Stimulated activated naive B cell treated with anti-CD40 and anti-IgM and Interleukin-4, amounts not matched to agents 10 μg/mL and 1 μg/mL and 100 μg/mL, for 72 hours (primary cell): ENCODE results near the gene SLC4A2.
A peak's percentile ranks its signal among the peaks of the same experiment; 100 is the strongest.
"Not testable (repeated sequence)": the region's sequence is repeated elsewhere in the genome, so short reads cannot be mapped to it uniquely, and the experiment has no call there.

ENCODE experiments used
- ATAC-seq, 2 donors: fragments of 150-1000 bp; cut with Tn5 transposase; replicated peaks; 2 replicates each; pipeline ENCODE4 v1.10.0; 2021; ENCODE audit warnings: moderate library complexity in 1 of 2
- DNase-seq: peaks from one replicate; pipeline ENCODE4 v3.0.0; 2021
- H3K27ac Mint-ChIP-seq: one replicate; pipeline ENCODE4 v1.8.0; 2022; ENCODE audit warnings: mild to moderate bottlenecking, mixed read lengths
- H3K27me3 Mint-ChIP-seq, 2 donors: one replicate each; pipeline ENCODE4 v1.8.0; 2022; ENCODE audit warnings: mixed read lengths in 2 of 2
- H3K36me3 Mint-ChIP-seq, 2 donors: one replicate each; pipeline ENCODE4 v1.8.0; 2022; ENCODE audit warnings: mixed read lengths in 2 of 2, mild to moderate bottlenecking in 1 of 2
- H3K4me1 Mint-ChIP-seq, 2 donors: one replicate each; pipeline ENCODE4 v1.8.0; 2022; ENCODE audit warnings: mixed read lengths in 2 of 2, mild to moderate bottlenecking in 1 of 2
- H3K4me3 Mint-ChIP-seq, 2 donors: one replicate each; pipeline ENCODE4 v1.8.0; 2022; ENCODE audit warnings: mild to moderate bottlenecking in 2 of 2, mixed read lengths in 2 of 2, moderate library complexity in 1 of 2
- H3K9me3 Mint-ChIP-seq, 2 donors: one replicate each; pipeline ENCODE4 v1.8.0; 2022; ENCODE audit warnings: mixed read lengths in 2 of 2, mild to moderate bottlenecking in 1 of 2

SLC4A2 gene

DNA sequence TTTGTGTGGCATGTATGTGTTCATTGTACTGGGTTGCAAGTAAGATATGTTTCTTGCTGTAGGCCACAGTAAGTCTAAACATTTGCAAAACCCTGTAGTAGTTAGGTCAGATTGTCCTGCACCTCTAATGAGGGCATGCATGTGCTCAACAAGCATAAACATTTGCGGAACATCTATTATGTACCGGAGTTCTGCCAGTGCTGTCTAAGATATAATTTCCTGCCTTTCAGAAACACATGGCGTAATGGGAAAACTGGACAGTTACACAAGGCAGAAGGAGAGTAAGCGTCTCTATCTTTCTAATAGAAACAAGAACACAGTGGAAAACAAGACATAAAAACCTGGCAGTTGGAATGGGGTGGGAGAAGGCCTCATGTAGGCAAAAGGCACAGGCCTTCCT, 28.4 kb upstream of the SLC4A2 start:
- H3K27ac Mint-ChIP-seq, result no peak overlapping the region

DNA sequence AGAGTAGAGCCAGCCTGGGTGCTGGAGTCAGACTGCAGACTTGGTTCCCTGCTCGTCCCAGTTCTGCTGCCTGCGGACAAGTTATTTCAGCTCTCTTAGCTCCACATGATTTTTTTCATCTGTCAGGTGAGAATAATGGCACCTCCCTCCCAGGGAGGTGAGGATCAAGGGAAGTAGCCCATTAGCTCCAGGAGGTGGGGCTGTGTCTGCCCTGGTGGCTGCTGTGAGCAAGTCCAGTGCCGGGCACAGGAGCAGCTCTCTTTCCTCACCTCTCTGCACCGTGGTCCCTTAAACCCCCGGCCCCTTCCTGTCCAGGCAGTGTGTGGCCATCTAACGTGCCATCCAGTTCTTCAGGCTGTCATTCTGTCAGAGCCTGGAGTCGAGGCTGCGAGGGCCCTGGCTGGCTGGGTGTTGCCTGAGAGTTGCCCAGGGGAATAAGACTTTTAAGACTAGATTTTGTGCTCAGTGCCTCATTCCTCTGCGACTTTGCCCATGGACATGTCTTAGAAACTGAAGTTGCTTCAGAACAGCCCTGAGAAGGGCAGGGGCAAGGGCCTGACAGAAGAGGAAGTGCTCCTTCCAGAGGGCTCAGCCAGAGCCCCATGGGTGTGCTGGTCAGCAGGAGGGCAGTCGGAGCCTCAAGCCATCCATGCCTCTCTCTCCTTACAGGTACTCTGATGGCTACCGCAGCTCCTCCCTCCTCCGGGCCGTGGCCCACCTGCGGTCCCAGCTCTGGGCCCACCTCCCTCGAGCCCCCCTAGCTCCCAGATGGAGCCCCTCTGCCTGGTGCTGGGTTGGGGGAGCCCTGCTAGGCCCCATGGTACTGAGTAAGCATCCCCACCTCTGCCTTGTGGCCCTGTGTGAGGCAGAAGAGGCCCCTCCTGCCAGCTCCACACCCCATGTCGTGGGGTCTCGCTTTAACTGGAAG, 26.2 kb upstream of the SLC4A2 start:
- H3K4me3 Mint-ChIP-seq, result no peak overlapping the region
- H3K9me3 Mint-ChIP-seq, result no peaks in the 10 kb centered on the region
- no peak overlapping the region for H3K27ac Mint-ChIP-seq
- no peak for ATAC-seq
- peaks cover 12 to 20% of the 10 kb centered on the region in 2 donors for H3K4me1 Mint-ChIP-seq
- H3K36me3 Mint-ChIP-seq, result peaks cover 24 to 31% of the 10 kb centered on the region in 2 donors
- DNase-seq, result no peak
- no peaks in the 10 kb centered on the region for H3K27me3 Mint-ChIP-seq

More for the DNA sequence above, 28.4 kb upstream of the SLC4A2 start:
- H3K27me3 Mint-ChIP-seq, result no peaks in the 10 kb centered on the region
- DNase-seq (no peak), ATAC-seq (no peak)
- H3K9me3 Mint-ChIP-seq, result no peaks in the 10 kb centered on the region
- peaks cover 15 to 19% of the 10 kb centered on the region in 2 donors for H3K36me3 Mint-ChIP-seq
- peaks cover 17 to 29% of the 10 kb centered on the region in 2 donors for H3K4me1 Mint-ChIP-seq
- no peak overlapping the region for H3K4me3 Mint-ChIP-seq

DNA sequence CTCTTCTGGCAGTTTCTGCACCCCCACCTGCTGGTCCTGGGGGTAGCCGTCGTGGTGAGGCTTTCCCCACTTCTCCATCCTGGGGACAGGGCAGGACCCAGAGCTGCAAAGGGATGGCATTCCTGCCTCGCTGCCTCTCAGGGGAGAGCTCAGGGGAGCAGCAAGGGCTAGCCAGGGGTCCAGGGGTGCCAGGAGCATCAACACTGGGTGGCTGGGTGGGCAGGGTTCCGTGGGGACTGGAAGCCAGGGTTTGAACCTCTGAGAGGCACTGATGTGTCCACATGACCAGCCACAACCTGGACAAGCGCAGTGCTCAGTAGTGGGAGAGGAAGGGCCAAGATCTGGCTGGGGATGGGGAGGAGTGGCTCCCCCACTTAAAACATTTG, 25.5 kb upstream of the SLC4A2 start:
- DNase-seq, result no peak
- no peaks in the 10 kb centered on the region for H3K27me3 Mint-ChIP-seq
- no peak overlapping the region for H3K4me3 Mint-ChIP-seq
- H3K4me1 Mint-ChIP-seq, result peaks cover 14 to 22% of the 10 kb centered on the region in 2 donors
- peaks cover 25 to 31% of the 10 kb centered on the region in 2 donors for H3K36me3 Mint-ChIP-seq
- no peak for ATAC-seq
- no peak overlapping the region for H3K27ac Mint-ChIP-seq
- no peaks in the 10 kb centered on the region for H3K9me3 Mint-ChIP-seq

DNA sequence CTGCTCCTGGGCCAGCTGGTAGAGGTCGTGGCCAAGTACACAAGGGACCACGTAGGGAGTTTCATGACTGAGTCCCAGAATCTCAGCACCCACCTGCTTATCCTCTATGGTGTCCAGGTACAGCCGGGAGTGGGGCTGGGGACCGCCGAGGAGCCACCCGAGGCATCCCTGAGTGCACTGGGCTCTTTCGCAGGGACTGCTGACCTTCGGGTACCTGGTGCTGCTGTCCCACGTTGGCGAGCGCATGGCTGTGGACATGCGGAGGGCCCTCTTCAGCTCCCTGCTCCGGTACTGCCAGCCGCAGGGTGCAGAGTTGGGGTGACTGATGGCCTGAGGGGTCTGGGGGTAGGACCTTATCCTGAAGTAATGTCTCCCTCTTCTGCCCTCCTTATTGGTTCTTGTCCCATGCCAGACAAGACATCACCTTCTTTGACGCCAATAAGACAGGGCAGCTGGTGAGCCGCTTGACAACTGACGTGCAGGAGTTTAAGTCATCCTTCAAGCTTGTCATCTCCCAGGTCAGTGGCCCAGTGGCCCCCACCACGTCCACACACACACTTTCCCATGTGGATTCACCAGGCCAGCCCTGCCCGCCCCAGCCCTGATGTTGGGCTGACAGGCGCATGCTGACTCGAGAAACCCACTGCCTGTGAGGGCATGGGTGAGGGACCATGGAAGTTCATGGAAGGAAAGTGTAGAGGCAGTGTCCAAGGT, 24.9 kb upstream of the SLC4A2 start:
- Mint-ChIP-seq H3K9me3 (no peaks in the 10 kb centered on the region), H3K27ac (no peak overlapping the region), H3K4me1 (peaks cover 14 to 22% of the 10 kb centered on the region in 2 donors), H3K27me3 (no peaks in the 10 kb centered on the region), H3K36me3 (peaks cover 26 to 33% of the 10 kb centered on the region in 2 donors), H3K4me3 (no peak overlapping the region)
- ATAC-seq, result no peak
- no peak for DNase-seq

DNA sequence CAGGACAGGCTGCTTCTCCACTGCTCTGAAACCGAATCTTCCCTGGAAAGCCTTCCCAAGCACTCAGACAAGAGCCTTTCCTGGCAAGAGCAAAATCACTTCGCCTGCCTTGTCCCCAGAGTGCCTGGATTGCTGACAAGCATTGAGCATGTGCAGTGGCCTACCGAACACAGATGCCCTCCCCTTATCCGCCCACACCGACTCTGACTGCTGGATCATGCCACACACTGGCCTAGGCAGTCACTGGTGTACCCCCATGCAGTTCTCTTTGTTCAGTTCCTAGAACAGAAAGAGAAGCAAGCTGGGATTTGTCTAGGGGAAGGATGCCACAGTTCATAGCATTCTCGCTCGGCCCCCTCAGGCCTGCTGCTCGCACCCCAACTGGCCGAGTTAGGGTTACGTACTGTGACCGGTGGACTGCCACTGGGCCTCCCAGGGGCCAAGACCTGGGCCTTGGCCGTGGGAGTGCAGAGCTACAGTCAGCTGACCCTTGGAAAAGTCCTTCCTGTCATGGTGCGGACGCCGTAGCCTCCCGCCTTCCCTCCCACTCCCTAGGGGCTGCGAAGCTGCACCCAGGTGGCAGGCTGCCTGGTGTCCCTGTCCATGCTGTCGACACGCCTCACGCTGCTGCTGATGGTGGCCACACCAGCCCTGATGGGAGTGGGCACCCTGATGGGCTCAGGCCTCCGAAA, 24.2 kb upstream of the SLC4A2 start:
- H3K27ac Mint-ChIP-seq, result no peak overlapping the region
- H3K4me3 Mint-ChIP-seq, result no peak overlapping the region
- peaks cover 29% of the 10 kb centered on the region in 2 donors for H3K36me3 Mint-ChIP-seq
- DNase-seq (no peak), ATAC-seq (no peak)
- no peaks in the 10 kb centered on the region for H3K27me3 Mint-ChIP-seq
- H3K4me1 Mint-ChIP-seq, result peaks cover 17 to 26% of the 10 kb centered on the region in 2 donors
- H3K9me3 Mint-ChIP-seq, result no peaks in the 10 kb centered on the region

DNA sequence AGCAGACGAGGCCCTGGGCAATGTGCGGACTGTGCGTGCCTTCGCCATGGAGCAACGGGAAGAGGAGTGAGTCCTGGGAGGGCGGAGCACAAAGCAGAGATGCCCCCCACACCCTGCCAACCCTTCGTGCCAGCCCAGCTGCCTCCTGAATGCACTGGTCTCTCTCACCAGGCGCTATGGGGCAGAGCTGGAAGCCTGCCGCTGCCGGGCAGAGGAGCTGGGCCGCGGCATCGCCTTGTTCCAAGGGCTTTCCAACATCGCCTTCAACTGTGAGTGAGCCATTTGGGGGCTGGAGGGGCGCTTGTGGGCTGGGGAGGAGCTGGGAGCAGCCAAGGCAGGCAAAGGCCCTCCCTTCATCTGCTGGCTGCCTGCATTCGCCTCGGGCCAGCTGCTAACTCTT, 23.5 kb upstream of the SLC4A2 start:
- H3K27ac Mint-ChIP-seq, result no peak overlapping the region
- H3K27me3 Mint-ChIP-seq, result no peaks in the 10 kb centered on the region
- H3K36me3 Mint-ChIP-seq, result peaks cover 29% of the 10 kb centered on the region in 2 donors
- no peaks in the 10 kb centered on the region for H3K9me3 Mint-ChIP-seq
- peaks cover 17 to 28% of the 10 kb centered on the region in 2 donors for H3K4me1 Mint-ChIP-seq
- no peak for DNase-seq
- ATAC-seq, result no peak
- no peak overlapping the region for H3K4me3 Mint-ChIP-seq

DNA sequence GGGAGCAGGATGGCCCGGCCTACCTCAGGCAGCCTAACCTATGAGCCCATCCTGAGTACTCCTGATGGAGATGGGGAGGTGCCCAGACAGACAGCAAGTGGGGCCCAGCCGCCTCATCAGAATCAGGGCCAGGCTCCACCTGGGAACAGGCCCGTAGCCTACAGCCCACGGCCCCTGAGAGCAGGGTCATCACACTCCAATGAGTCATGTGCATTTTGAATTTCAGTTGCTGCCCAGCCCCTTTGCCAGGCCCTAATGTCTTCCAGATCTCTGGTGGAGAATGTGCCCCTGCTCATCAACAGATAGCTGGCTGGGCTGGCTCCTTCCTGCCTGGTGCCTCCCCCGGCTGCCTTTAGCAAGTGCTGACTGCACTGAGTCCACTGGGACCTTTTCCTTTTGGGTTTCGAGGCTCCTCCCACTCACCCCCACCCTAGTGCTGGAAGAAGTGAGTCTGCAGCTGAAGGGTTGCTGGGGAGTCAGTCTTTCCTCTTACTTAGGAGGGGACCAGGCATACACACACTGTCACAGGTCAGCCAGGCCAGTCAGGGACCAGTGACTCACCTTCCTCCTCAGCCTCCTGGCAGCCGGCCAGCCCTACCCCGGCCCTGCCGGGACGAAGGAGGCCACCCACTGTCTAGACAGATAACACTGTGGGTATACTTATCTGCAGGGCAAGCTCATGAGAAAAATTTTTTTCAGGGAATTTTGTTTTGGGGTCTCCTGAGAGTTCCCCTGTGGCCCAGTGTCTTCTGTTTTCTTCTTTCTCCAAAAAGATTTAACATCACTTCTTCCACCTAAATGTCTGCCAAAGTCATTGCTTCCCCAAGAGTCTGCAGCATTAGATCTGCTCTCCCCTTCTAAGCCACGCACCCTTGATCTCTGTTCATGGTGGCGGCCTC, 20.2 kb upstream of the SLC4A2 start:
- H3K9me3 Mint-ChIP-seq, result no peaks in the 10 kb centered on the region
- peak overlapping the region; percentile 37 to 56 for H3K4me3 Mint-ChIP-seq
- H3K27ac Mint-ChIP-seq, result peak overlapping the region; percentile 87
- ATAC-seq (peak; percentile 92 to 95), DNase-seq (peak; percentile 71)
- no peaks in the 10 kb centered on the region for H3K27me3 Mint-ChIP-seq
- peaks cover 37 to 42% of the 10 kb centered on the region in 2 donors for H3K36me3 Mint-ChIP-seq
- H3K4me1 Mint-ChIP-seq, result peaks cover 14 to 21% of the 10 kb centered on the region in 2 donors

DNA sequence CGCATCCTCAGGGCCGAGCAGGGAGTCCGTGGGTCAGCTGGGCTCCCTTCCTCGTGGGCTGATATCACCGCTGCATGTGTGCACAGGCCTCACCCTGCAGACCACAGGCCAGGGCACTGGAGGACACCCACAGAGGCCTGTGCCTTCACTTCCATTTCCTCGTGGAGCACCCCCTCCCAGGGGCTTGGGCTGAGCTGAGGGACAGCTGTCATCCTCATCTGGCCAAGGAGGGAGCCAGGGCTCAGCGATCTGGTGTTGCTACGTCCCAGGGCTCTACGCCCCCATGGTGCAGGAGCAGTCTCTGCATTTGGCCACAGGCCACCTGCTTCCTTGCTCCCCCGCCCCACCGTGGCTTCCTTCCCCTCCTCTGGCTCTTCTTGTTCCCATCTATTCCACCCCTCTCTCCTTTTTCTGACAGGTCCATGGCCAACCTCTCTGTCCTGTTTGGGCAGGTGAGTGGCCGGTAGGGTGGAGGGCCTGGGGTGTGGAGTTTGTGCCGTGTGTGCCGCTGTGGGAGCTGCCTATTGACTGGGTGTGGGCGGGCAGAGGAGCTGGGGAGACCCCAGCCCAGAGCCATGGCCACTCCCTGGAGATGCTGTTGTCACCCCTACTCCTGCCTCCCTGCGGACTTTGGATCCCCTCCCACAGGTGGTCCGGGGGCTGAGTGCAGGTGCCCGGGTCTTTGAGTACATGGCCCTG, 19.4 kb upstream of the SLC4A2 start:
- Mint-ChIP-seq H3K4me1 (peaks cover 14 to 21% of the 10 kb centered on the region in 2 donors), H3K9me3 (no peaks in the 10 kb centered on the region), H3K27me3 (no peaks in the 10 kb centered on the region), H3K4me3 (peak overlapping the region in 1 of 2 donors; percentile 25), H3K36me3 (peaks cover 40 to 42% of the 10 kb centered on the region in 2 donors), H3K27ac (peak overlapping the region; percentile 87)
- DNase-seq (no peak), ATAC-seq (peak; percentile 3 to 17)

DNA sequence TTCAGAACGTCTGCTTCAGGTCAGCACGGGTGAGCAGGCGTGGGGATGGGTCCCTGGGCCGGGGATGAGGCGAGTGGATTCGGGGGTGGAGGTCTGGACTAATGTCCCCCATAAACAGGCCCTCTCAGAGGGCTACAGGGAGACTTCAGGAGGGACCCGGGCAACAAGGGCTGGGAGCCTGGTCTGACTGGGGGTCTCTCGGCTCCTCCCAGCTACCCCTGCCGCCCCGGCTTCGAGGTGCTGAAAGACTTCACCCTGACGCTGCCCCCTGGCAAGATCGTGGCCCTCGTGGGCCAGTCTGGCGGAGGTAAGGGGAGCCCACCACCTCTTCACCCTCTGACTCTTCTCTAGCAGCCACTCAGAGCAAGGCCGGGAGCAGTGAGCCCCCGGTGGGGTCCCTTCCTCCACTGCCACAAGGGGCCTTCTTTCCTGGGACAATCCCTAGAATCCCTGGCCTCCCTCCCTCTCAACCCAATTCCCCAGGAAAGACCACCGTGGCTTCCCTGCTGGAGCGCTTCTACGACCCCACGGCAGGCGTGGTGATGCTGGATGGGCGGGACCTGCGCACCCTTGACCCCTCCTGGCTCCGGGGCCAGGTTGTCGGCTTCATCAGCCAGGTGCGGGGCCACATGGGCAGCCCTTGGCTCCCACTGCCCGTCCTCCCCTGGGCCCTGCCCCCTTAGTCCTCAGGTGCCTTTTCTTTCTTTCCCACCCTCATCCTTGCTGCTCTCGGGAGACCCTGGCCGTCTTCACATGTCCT, 18.6 kb upstream of the SLC4A2 start:
- DNase-seq, result no peak
- Mint-ChIP-seq H3K4me1 (peaks cover 14 to 21% of the 10 kb centered on the region in 2 donors), H3K9me3 (no peaks in the 10 kb centered on the region), H3K27ac (peak overlapping the region; percentile 65), H3K4me3 (no peak overlapping the region), H3K36me3 (peaks cover 38 to 41% of the 10 kb centered on the region in 2 donors), H3K27me3 (no peaks in the 10 kb centered on the region)
- ATAC-seq, result no peak

DNA sequence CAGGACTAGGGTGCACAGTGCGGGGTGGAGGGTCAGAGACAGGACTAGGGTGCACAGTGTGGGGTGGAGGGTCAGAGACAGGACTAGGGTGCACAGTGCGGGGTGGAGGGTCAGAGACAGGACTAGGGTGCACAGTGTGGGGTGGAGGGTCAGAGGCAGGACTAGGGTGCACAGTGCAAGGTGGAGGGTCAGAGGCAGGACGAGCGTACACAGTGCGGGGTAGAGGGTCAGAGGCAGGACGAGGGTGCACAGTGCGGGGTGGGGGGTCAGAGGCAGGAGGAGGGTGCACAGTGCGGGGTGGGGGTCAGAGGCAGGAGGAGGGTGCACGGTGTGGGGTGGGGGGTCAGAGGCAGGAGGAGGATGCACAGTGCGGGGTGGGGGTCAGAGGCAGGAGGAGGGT, 15.9 kb upstream of the SLC4A2 start:
- H3K27me3 Mint-ChIP-seq, DNase-seq, H3K9me3 Mint-ChIP-seq, ATAC-seq, H3K27ac Mint-ChIP-seq, H3K4me3 Mint-ChIP-seq: not testable (repeated sequence)
- Mint-ChIP-seq H3K4me1 (peaks cover 18 to 19% of the 10 kb centered on the region in 2 donors), H3K36me3 (peaks cover 28 to 30% of the 10 kb centered on the region in 2 donors)

DNA sequence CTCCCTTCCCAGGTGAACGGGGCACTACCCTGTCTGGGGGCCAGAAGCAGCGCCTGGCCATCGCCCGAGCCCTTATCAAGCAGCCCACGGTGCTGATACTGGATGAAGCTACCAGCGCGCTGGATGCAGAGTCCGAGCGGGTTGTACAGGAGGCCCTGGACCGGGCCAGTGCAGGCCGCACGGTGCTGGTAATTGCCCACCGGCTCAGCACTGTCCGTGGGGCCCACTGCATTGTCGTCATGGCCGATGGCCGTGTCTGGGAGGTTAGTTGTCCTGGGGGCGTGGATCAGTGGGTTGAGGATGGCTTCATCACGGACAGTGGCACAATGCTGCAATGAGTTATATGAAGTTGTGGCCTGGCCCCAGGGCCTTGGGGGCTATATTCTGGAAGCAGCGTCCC, 15.4 kb upstream of the SLC4A2 start:
- peaks cover 14% of the 10 kb centered on the region in 2 donors for H3K4me1 Mint-ChIP-seq
- no peaks in the 10 kb centered on the region for H3K27me3 Mint-ChIP-seq
- no peak overlapping the region for H3K27ac Mint-ChIP-seq
- ATAC-seq (no peak), DNase-seq (no peak)
- H3K4me3 Mint-ChIP-seq, result no peak overlapping the region
- no peaks in the 10 kb centered on the region for H3K9me3 Mint-ChIP-seq
- peaks cover 26 to 27% of the 10 kb centered on the region in 2 donors for H3K36me3 Mint-ChIP-seq

DNA sequence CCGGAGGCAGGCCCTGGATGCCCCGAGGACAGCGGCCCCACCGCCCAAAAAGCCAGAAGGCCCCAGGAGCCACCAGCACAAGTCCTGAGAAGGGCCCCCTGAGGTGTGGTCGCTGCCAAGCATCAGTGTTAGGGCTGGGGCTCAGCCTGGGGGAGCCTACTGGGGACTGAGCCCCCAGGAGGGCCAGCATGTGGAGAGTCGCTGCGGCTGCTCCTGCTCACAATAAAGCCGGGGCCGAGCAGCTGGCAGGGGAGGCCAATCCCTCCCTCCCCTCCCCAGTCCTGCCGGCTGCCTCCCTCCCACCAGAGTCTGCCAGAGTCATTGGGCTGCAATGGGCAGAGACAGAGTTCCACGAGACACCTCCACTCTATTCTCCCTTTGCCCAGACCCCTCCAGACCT, 14.1 kb upstream of the SLC4A2 start:
- H3K36me3 Mint-ChIP-seq, result peaks cover 21 to 24% of the 10 kb centered on the region in 2 donors
- ATAC-seq, result no peak

More for the DNA sequence above, 14.1 kb upstream of the SLC4A2 start:
- no peak overlapping the region for H3K27ac Mint-ChIP-seq
- peaks cover 5 to 6% of the 10 kb centered on the region in 2 donors for H3K27me3 Mint-ChIP-seq
- no peaks in the 10 kb centered on the region for H3K9me3 Mint-ChIP-seq
- DNase-seq, result no peak
- no peak overlapping the region for H3K4me3 Mint-ChIP-seq
- peaks cover 1 to 4% of the 10 kb centered on the region in 2 donors for H3K4me1 Mint-ChIP-seq
